Aorta (tissue), 5 donors: Measurements from ENCODE around the gene PSMF1. TPM values are rescaled to one million over a fixed set of nuclear protein-coding genes. Genes with fewer than 3 reads are reported as not detected.
A peak's percentile ranks its signal among the peaks of the same experiment; 100 is the strongest.

Source experiments
- ATAC-seq: fragments of 200-7000 bp; cut with Tn5 transposase; one replicate; pipeline ENCODE4 v1.9.1; 2022; ENCODE audit warnings: moderate library complexity; ENCODE audit not compliant: low FRiP score
- DNase-seq, 2 donors: peaks; one replicate each; pipeline ENCODE4 v3.0.0-alpha.2; 2020
- H3K27ac ChIP-seq, 2 donors: one replicate each; pipeline ENCODE4 v1.5.1; 2013; ENCODE audit warnings: low read length in 2 of 2, mild to moderate bottlenecking in 2 of 2, moderate library complexity in 2 of 2, control low read depth in 1 of 2, inconsistent platforms in 1 of 2, low read depth in 1 of 2
- H3K27me3 ChIP-seq, 2 donors: one replicate each; pipeline ENCODE4 v1.6.1; 2013; ENCODE audit warnings: control low read depth in 1 of 2, low read length in 1 of 2, mild to moderate bottlenecking in 1 of 2, moderate library complexity in 1 of 2; ENCODE audit not compliant: insufficient read depth in 2 of 2, control insufficient read depth in 1 of 2
- H3K36me3 ChIP-seq, 2 donors: one replicate each; pipeline ENCODE4 v1.6.1; 2013; ENCODE audit warnings: control low read depth in 1 of 2, low read length in 1 of 2, mild to moderate bottlenecking in 1 of 2; ENCODE audit not compliant: insufficient read depth in 2 of 2, control insufficient read depth in 1 of 2
- H3K4me1 ChIP-seq, 2 donors: one replicate each; pipeline ENCODE4 v1.6.1; 2013; ENCODE audit warnings: low read length in 2 of 2, control low read depth in 1 of 2, mild to moderate bottlenecking in 1 of 2, moderate library complexity in 1 of 2; ENCODE audit not compliant: insufficient read depth in 2 of 2, control insufficient read depth in 1 of 2
- H3K4me3 ChIP-seq, 2 donors: one replicate each; pipeline ENCODE4 v1.5.1; 2013; ENCODE audit warnings: low read length in 2 of 2, control low read depth in 1 of 2, mild to moderate bottlenecking in 1 of 2
- H3K9me3 ChIP-seq: one replicate; pipeline ENCODE4 v1.6.1; 2013; ENCODE audit warnings: mild to moderate bottlenecking, low read length; ENCODE audit not compliant: control insufficient read depth
- WGBS, 2 donors: extraction: QIAGEN DNeasy Blood & Tissue Kit; methylation state at CpG; one replicate each; pipeline ENCODE4 v1.1.7; 2013; 5-methylcytosine and 5-hydroxymethylcytosine counted together
- intact Hi-C, 2 donors: fragments of 100-400 bp; cut with DNase I; formaldehyde crosslinking; loops; one replicate each; pipeline versions ENCODE4 v1.14.2 to v1.15.0; 2022
- polyA plus RNA-seq, 2 donors: library from polyadenylated mRNA; stranded (reverse); fragments of 200-250 nt; gene quantifications; one replicate each; pipeline ENCODE4 v1.2.3, GENCODE V29; 2013
- total RNA-seq, 2 donors: library from RNA; stranded (reverse); fragmentation: NEBNext Ultra II Directional; extraction: Animal tissue kit (Norgen Biotek cat#: 25700); gene quantifications; one replicate each; pipeline ENCODE4 v1.2.1, GENCODE V29; 2021
- donor health status: healthy with polysubstance abuse.
- donor health status: Bipolar disorder and iron deficiency.
- donor health status: DM: no; HTN: no; CAD: no.
- donor health status: DM: no; HTN: no; CAD: no.
- donor health status: DM: yes; HTN: yes; CAD: no.

The PSMF1 gene
- total and polyA plus RNA-seq, 4 donors, result 39.3 to 105 (median 83.8) TPM

DNA sequence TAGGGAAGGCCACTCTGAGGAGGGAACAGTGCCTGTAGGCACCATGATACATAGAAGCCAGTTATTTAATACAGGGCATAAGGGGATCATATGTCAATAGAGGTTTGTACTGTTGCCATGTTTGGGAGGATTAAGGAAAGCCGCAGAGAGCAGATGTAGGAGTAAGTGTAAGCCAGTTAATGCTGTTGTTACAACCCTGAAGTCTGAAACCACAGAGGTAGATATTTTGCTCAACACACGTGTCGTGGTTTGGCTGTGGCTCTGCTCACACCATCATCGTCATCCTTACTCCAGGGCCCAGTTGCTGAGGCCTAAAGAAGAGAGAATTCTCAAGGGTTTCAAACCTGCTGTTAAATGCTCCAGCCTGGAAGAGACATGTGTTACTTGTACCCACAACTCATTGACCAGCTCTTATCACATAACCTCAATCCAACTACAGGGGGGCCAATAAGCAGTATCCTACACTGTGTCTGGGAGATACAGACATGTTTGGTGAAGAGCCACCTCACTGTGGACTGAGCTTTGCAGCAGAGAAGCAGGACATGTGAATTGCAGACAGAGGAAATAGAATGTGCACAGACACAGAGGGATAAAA is 31.0 kb upstream of the PSMF1 start:
- ATAC-seq, result no peak
- 83 to 87% methylated on average over 4 of the region's 4 CpGs for WGBS, 2 donors
- Histone ChIP-seq H3K9me3 (peaks cover 6% of the 10 kb centered on the region), H3K27ac (no peak overlapping the region), H3K4me3 (no peak overlapping the region), H3K4me1 (no peaks in the 10 kb centered on the region), H3K27me3 (no peaks in the 10 kb centered on the region), H3K36me3 (no peaks in the 10 kb centered on the region)
- intact Hi-C loops, result no loop called here
- DNase-seq, result no peak

- Histone ChIP-seq H3K27ac (no peak overlapping the region), H3K27me3 (no peaks in the 10 kb centered on the region), H3K36me3 (no peaks in the 10 kb centered on the region), H3K9me3 (peaks cover 4% of the 10 kb centered on the region), H3K4me3 (no peak overlapping the region), H3K4me1 (no peaks in the 10 kb centered on the region)
- ATAC-seq (no peak), DNase-seq (no peak)
- 12 to 26% methylated on average over 6 of the region's 6 CpGs for WGBS, 2 donors
- intact Hi-C loops, result no loop called here
Measured at GRCh38 chr20:1094751-1095150, 23.7 kb upstream of the PSMF1 start.

GRCh38 chr20:1101533-1101932 is 16.9 kb upstream of the PSMF1 start:
- ATAC-seq, result no peak
- DNase-seq, result no peak
- intact Hi-C loops, result loop anchor here in 1 of 2 donors (10.0 kb wide), 1 partner anchor 287 kb away; no protein-coding TSS in a partner anchor

DNA sequence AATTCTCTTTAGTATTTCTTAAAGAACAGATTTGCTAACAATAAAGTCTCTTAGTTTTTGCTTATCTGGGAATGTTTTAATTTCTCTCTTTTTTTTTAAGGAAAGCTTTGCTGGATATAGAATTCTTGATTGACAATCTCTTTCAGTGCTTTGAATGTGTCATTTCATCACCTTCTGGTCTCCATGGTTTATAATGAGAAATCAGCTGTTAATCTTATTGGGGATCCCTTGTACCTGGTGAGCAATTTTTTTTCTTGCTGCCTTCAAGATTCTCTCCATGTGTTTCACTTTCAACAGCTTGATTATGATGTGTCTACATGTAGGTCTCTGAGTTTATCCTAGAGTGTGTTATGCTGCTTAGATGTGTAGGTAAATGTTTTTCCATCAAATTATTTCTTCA is 16.4 kb upstream of the PSMF1 start:
- H3K36me3 ChIP-seq, result no peaks in the 10 kb centered on the region
- DNase-seq, result no peak
- H3K4me1 ChIP-seq, result no peaks in the 10 kb centered on the region
- no peak for ATAC-seq
- H3K9me3 ChIP-seq, result peaks cover 2% of the 10 kb centered on the region
- intact Hi-C loops, result loop anchor here in 1 of 2 donors (10.0 kb wide), 1 partner anchor 287 kb away; no protein-coding TSS in a partner anchor
- H3K4me3 ChIP-seq, result no peak overlapping the region
- no peak overlapping the region for H3K27ac ChIP-seq
- H3K27me3 ChIP-seq, result no peaks in the 10 kb centered on the region

More at GRCh38 chr20:1101533-1101932, 16.9 kb upstream of the PSMF1 start:
- H3K36me3 ChIP-seq, result no peaks in the 10 kb centered on the region
- peaks cover 2% of the 10 kb centered on the region for H3K9me3 ChIP-seq
- H3K27me3 ChIP-seq, result no peaks in the 10 kb centered on the region
- H3K4me3 ChIP-seq, result no peak overlapping the region
- H3K27ac ChIP-seq, result no peak overlapping the region
- H3K4me1 ChIP-seq, result no peaks in the 10 kb centered on the region

- no peaks in the 10 kb centered on the region for H3K9me3 ChIP-seq
- no peaks in the 10 kb centered on the region for H3K27me3 ChIP-seq
- ATAC-seq (no peak), DNase-seq (no peak)
- WGBS, 2 donors, result 58 to 60% methylated on average over 3 of the region's 3 CpGs
- H3K4me3 ChIP-seq, result no peak overlapping the region
- intact Hi-C loops, result loop anchor here in 1 of 2 donors (10.0 kb wide), 1 partner anchor 289 kb away; no protein-coding TSS in a partner anchor
- no peak overlapping the region for H3K27ac ChIP-seq
- no peaks in the 10 kb centered on the region for H3K4me1 ChIP-seq
- no peaks in the 10 kb centered on the region for H3K36me3 ChIP-seq
Measured at GRCh38 chr20:1103751-1104150, 14.7 kb upstream of the PSMF1 start.

GRCh38 chr20:1105599-1106194 is 12.7 kb upstream of the PSMF1 start:
- intact Hi-C loops, result loop anchor here (5.0 to 10.0 kb wide), 2 partner anchors 288 to 291 kb away; no protein-coding TSS in a partner anchor
- no peak for DNase-seq
- no peak overlapping the region for H3K27ac ChIP-seq
- ATAC-seq, result no peak
- no peak overlapping the region for H3K4me3 ChIP-seq
- no peaks in the 10 kb centered on the region for H3K27me3 ChIP-seq
- 66 to 78% methylated on average over 6 of the region's 6 CpGs for WGBS, 2 donors
- H3K36me3 ChIP-seq, result no peaks in the 10 kb centered on the region
- no peaks in the 10 kb centered on the region for H3K4me1 ChIP-seq
- no peaks in the 10 kb centered on the region for H3K9me3 ChIP-seq

DNA sequence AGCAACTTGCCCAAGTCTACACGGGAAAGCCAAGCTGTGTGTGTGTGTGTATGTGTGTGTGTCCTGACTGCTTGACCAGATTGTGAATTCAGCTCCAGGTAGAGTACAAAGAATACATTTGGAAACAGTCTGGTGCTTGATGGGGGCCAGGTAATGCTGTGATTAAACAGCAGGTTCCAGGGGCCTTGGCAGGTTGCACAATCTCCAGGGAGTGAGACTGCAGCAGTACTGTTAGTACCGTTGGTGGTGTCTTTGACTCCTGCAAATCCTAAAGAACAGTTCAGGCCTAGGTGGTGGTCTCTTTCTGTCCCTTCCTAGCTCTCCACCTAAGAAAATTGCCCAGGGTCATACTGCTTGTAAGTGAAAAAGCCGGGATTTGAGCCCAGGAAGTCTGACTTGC is 11.2 kb upstream of the PSMF1 start:
- H3K9me3 ChIP-seq, result no peaks in the 10 kb centered on the region
- H3K27me3 ChIP-seq, result no peaks in the 10 kb centered on the region
- H3K27ac ChIP-seq, result no peak overlapping the region
- intact Hi-C loops, result loop anchor here (5.0 to 10.0 kb wide), 2 partner anchors 290 to 292 kb away; no protein-coding TSS in a partner anchor
- DNase-seq (no peak), ATAC-seq (no peak)
- no peaks in the 10 kb centered on the region for H3K4me1 ChIP-seq
- H3K36me3 ChIP-seq, result no peaks in the 10 kb centered on the region
- WGBS, 2 donors, result 76 to 85% methylated on average over 3 of the region's 3 CpGs
- no peak overlapping the region for H3K4me3 ChIP-seq

GRCh38 chr20:1108437-1108920 is 9.9 kb upstream of the PSMF1 start:
- intact Hi-C loops, result loop anchor here (5.0 to 10.0 kb wide), 2 partner anchors 291 to 294 kb away; no protein-coding TSS in a partner anchor
- WGBS, 2 donors, result 24 to 25% methylated on average over 5 of the region's 5 CpGs
- no peaks in the 10 kb centered on the region for H3K27me3 ChIP-seq

GRCh38 chr20:1112908-1113307 is 5.5 kb upstream of the PSMF1 start:
- H3K4me1 ChIP-seq, result no peaks in the 10 kb centered on the region
- intact Hi-C loops, result loop anchor here in 1 of 2 donors (10.0 kb wide), 2 partner anchors 278 to 1362 kb away; partner anchors contain the start of genes FAM110A and SNRPB
- no peaks in the 10 kb centered on the region for H3K9me3 ChIP-seq
- no peaks in the 10 kb centered on the region for H3K27me3 ChIP-seq
- no peak overlapping the region for H3K27ac ChIP-seq
- no peak overlapping the region for H3K4me3 ChIP-seq
- ATAC-seq (no peak), DNase-seq (no peak)
- H3K36me3 ChIP-seq, result no peaks in the 10 kb centered on the region
- WGBS, 2 donors, result 89 to 95% methylated on average over 5 of the region's 5 CpGs

More at GRCh38 chr20:1108437-1108920, 9.9 kb upstream of the PSMF1 start:
- Histone ChIP-seq H3K4me1 (no peaks in the 10 kb centered on the region), H3K36me3 (no peaks in the 10 kb centered on the region), H3K4me3 (no peak overlapping the region), H3K27ac (no peak overlapping the region), H3K9me3 (no peaks in the 10 kb centered on the region)
- DNase-seq, result peak; percentile 63 to 81
- no peak for ATAC-seq
